ENCODE results near the gene LEPROT.

Gene LEPROT

DNA sequence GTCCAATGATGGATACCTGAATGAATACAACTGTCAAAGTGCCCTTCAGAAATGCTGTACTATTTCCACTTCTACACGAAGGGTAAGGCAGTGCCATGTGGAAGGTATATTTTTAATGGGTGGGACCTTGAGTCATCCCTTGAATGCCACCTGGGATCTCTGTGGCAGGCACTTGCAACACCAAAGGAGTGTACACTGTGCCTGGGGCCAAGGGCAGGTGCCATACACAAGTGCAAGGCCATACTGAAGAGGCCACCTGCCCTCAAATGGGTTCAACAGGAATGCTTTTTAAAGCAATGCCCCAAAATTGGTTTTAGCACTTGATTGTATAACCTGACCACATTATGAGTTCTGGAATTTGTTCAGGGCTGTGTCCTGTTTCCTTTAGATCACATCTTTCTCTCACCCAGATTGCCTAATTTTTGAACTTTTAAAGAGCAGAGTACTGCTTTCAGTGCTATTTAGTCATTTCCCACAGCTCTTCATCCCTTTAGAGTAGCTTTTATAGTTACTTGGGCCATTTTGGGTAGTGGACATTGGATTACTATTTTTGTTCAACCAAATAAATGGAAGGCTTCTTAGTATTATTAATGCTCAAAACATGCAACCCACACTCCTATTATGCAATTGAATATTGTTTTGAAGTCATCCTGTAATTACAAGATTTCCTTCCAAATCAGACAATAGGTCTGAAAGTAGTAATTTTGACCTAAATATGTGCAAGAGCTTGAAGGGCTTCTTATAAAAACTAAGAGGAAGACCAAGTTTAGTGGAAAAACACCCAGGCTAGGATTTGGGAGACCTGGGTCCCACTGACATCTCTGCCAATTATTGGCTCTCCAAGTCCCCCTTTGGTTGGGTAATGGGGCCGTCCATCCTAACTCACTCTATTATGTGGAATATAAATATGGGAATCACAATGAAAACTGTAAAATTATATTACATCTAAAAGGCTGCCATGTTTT lies 57.2 kb downstream of the LEPROT start:
- DNase-seq (ENCODE audit: low read depth): no peak

DNA sequence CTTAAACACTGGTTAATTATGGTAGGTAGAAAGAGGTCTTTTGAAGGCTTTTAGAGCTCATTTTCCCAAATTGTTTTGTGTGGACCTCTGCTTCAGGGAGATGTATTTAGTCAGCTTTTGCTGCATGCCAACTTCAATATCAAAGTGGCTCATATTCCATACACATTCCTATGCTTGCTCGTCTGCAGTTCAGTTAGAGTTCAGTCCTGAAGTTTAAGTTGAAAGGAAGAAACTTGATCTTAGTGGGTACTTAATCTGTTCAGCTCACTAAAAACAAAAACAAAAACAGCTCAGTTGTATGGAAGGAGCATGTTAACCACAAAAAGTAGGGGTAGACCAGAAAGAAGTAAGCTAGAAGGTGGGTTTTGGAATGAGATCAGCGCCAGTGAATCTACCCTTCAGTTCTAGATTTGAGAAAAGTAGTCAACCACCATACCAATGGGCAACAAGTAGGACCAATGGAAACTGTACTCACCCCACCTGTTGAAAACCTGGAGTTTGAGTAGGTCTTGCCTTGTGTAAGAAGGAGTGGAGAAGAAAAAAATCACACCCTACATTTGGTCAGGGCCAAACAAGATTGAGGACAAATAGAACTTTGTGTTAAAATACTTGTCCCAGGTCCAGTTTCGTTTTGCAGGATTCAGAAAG lies 58.0 kb downstream of the LEPROT start:
- DNase-seq (ENCODE audit: low read depth): no peak

DNA sequence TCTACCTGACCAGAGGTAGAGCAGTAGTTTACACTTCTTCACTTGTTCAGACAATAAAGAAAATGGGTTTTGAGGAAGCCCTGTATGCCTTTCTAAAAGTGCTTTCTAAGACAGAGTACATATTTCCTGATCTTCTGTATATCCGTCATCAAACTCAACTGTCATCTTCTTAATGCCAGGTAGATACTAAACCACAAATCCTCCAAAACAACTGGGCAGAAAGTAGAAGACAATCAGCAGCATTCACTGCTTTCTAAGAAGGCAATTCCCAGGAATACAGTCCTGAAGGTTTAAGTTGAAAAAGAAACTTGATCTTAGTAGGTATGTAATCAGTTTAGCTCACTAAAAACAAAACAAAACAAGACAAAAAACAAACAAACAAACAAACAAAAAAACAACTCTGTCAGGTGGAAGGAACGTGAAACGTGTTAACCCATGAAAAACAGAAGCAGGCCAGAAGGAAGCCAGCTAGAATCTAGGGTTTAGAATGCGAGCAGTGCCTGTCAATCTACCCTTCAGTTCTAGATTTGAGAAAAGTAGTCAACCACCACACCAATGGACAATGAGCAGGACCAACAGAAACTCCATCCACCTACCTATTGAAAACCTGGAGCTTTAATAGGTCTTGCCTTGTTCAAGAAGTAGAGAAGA lies 59.2 kb downstream of the LEPROT start:
- no peak for DNase-seq (ENCODE audit: low read depth)

DNA sequence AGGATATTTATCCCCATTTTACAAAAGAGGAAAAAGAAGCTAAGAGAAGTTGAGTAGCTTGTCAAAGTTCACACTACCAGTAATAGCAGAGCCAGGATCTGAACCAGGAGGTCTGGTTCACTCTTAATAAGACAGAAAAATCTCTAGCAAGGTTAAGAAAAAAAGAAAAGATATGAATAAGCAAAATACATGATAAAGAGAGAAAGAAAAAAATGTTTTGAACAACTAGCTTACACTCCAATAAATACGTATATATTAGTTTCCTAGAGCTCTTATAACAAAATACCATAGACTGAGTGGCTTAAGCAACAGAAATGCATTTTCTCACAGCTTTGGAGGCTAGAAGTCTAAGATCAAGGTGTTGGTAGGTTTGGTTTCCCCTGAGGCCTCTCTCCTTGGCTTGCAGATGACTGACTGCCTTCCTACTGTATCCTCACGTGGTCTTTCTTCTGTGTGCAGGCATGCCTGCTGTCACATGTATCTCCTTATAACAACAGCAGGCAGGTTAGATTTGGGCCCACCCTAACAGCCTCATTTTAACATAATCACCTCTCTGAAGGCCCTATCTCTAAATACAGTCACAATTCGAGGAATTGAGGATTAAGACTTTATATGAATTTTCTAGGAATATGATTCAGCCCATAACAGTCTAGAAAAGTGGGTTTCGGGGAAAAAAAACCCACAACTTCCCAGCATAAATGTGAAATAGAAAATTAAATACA lies 60.4 kb downstream of the LEPROT start:
- DNase-seq (ENCODE audit: low read depth): no peak

DNA sequence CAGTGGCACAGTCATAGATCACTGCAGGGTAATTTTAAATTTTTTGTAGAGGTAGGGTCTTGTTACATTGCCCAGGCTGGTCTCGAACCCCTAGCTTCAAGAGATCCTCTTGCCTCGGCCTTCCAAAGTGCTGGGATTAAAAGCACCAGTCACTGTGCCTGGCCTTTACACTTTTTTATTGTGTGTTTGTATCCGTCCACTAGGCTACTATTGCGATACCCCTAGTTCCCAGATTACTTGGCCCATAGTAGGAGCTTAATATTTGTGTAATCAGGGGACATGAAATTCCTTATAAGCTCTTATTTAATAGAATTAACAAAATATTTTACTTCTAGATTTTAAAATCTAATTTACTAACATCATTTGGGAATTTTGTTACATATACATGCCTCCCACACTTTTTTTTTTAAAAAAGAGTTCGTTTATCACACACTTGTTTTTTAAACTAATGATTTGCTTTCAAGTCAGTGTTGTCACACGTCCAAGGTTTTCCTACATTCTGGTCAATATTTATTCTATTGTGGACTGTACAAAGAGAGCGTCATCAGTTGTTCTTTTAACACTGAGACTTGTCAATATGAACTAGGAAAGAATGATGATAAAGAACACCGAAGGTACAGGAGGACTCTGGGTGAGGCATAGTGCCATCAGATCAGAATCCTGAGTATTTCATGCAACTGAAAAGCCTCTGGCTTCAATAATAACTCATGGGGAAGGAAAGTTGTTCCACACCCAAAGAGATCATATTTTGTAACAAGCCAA lies 63.7 kb downstream of the LEPROT start:
- DNase-seq (ENCODE audit: low read depth): no peak

Measured in GM04503 (cell line).